KMS-11 (cell line): ENCODE results near the gene FOXO3.

ENCODE experiments used
- H2AFZ ChIP-seq: fragments of 200-600 bp; sonication (generic); 2 replicates; pipeline ENCODE4 v1.6.1; 2016; ENCODE audit warnings: antibody characterized with exemption, mixed run types, low read depth
- H3K27ac ChIP-seq: fragments of 200-600 bp; sonication (generic); 2 replicates; pipeline ENCODE4 v1.6.1; 2016; ENCODE audit warnings: mild to moderate bottlenecking, mixed run types
- H3K27me3 ChIP-seq: fragments of 200-600 bp; sonication (generic); 2 replicates; pipeline ENCODE4 v1.6.1; 2017; ENCODE audit warnings: mild to moderate bottlenecking, low read depth, mixed run types, moderate library complexity; ENCODE audit not compliant: insufficient read depth
- H3K36me3 ChIP-seq: fragments of 200-600 bp; sonication (generic); 2 replicates; pipeline ENCODE4 v1.6.1; 2017; ENCODE audit warnings: mild to moderate bottlenecking, mixed run types; ENCODE audit not compliant: insufficient read depth
- H3K4me1 ChIP-seq: fragments of 200-600 bp; sonication (generic); 2 replicates; pipeline ENCODE4 v1.6.1; 2016; ENCODE audit warnings: mild to moderate bottlenecking, low read depth, mixed run types; ENCODE audit not compliant: poor library complexity, severe bottlenecking
- H3K4me2 ChIP-seq: fragments of 200-600 bp; sonication (generic); 2 replicates; pipeline ENCODE4 v1.7.0; 2016; ENCODE audit warnings: mild to moderate bottlenecking, mixed run types
- H3K4me3 ChIP-seq: fragments of 200-600 bp; sonication (generic); IDR thresholded peaks from 2 replicates; pipeline ENCODE4 v1.6.1; 2017; ENCODE audit warnings: low read depth, low read length, mixed read lengths; ENCODE audit not compliant: insufficient read depth
- H3K79me2 ChIP-seq: fragments of 200-600 bp; sonication (generic); 2 replicates; pipeline ENCODE4 v1.6.1; 2016; ENCODE audit warnings: low read depth, mixed run types; ENCODE audit not compliant: insufficient read depth
- H3K9ac ChIP-seq: fragments of 200-600 bp; sonication (generic); 2 replicates; pipeline ENCODE4 v1.6.1; 2016; ENCODE audit warnings: mild to moderate bottlenecking, mixed run types
- H4K20me1 ChIP-seq: fragments of 200-600 bp; sonication (generic); 2 replicates; pipeline ENCODE4 v1.6.1; 2016; ENCODE audit warnings: mild to moderate bottlenecking, mixed run types; ENCODE audit not compliant: insufficient read depth
- TF ChIP-seq, protein P1 (sequence below): fragments of 200-600 bp; sonication (generic); conservative IDR thresholded peaks from 2 replicates; pipeline ENCODE4 v1.6.1; 2017; ENCODE audit warnings: low read depth, mild to moderate bottlenecking, antibody characterized with exemption, low read length, moderate library complexity, mixed read lengths

Gene FOXO3

GRCh38 chr6:108714766-108715414, 154.2 kb downstream of the FOXO3 start:
- no peaks in the 10 kb centered on the region for H3K79me2 ChIP-seq
- H3K36me3 ChIP-seq, result no peaks in the 10 kb centered on the region
- no peaks in the 10 kb centered on the region for H3K27me3 ChIP-seq
- no peak overlapping the region for H3K4me3 ChIP-seq
- H3K4me2 ChIP-seq, result no peak overlapping the region
- TF ChIP-seq, protein P1, sequence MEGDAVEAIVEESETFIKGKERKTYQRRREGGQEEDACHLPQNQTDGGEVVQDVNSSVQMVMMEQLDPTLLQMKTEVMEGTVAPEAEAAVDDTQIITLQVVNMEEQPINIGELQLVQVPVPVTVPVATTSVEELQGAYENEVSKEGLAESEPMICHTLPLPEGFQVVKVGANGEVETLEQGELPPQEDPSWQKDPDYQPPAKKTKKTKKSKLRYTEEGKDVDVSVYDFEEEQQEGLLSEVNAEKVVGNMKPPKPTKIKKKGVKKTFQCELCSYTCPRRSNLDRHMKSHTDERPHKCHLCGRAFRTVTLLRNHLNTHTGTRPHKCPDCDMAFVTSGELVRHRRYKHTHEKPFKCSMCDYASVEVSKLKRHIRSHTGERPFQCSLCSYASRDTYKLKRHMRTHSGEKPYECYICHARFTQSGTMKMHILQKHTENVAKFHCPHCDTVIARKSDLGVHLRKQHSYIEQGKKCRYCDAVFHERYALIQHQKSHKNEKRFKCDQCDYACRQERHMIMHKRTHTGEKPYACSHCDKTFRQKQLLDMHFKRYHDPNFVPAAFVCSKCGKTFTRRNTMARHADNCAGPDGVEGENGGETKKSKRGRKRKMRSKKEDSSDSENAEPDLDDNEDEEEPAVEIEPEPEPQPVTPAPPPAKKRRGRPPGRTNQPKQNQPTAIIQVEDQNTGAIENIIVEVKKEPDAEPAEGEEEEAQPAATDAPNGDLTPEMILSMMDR, result no peak
- H4K20me1 ChIP-seq, result no peaks in the 10 kb centered on the region
- H2AFZ ChIP-seq, result no peak overlapping the region
- no peak overlapping the region for H3K27ac ChIP-seq
- H3K9ac ChIP-seq, result no peak overlapping the region
- H3K4me1 ChIP-seq, result no peaks in the 10 kb centered on the region

GRCh38 chr6:108715832-108716231, 155.1 kb downstream of the FOXO3 start:
- Histone ChIP-seq H3K27ac (no peak overlapping the region), H3K4me2 (no peak overlapping the region), H4K20me1 (no peaks in the 10 kb centered on the region), H3K27me3 (no peaks in the 10 kb centered on the region), H3K36me3 (no peaks in the 10 kb centered on the region), H2AFZ (no peak overlapping the region), H3K9ac (no peak overlapping the region), H3K79me2 (no peaks in the 10 kb centered on the region), H3K4me1 (no peaks in the 10 kb centered on the region), H3K4me3 (no peak overlapping the region)
- TF ChIP-seq, protein P1, result no peak

- no peak overlapping the region for H3K27ac ChIP-seq
- H3K9ac ChIP-seq, result no peak overlapping the region
- no peaks in the 10 kb centered on the region for H3K36me3 ChIP-seq
- H3K79me2 ChIP-seq, result no peaks in the 10 kb centered on the region
- H3K27me3 ChIP-seq, result no peaks in the 10 kb centered on the region
- no peaks in the 10 kb centered on the region for H4K20me1 ChIP-seq
- H3K4me2 ChIP-seq, result no peak overlapping the region
- no peaks in the 10 kb centered on the region for H3K4me1 ChIP-seq
- H3K4me3 ChIP-seq, result no peak overlapping the region
- TF ChIP-seq, protein P1, result no peak
- H2AFZ ChIP-seq, result no peak overlapping the region
Measured at GRCh38 chr6:108716801-108717791, 156.4 kb downstream of the FOXO3 start.

DNA sequence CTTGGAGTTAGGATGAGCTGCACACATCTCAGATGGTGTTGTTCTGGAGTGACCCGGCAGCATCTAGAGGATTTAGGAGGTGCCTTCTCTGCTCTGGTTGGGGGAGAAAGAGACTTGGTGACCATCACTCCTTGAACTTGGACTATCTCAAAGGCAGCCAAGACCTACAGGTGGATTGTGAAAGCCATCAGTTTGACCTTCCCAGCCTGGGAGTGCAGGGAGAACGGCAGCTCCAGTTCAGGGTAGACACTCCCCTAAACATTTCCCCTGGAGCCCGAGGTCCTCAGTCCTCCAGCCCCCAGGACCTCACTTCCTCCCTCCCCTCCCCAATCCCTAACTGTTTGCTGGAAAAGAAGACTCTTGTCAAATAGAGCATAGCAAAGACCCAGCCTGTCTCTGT, 158.8 kb downstream of the FOXO3 start:
- no peak overlapping the region for H3K27ac ChIP-seq
- no peak overlapping the region for H3K9ac ChIP-seq
- no peaks in the 10 kb centered on the region for H4K20me1 ChIP-seq
- H2AFZ ChIP-seq, result no peak overlapping the region
- no peaks in the 10 kb centered on the region for H3K36me3 ChIP-seq
- TF ChIP-seq, protein P1, result no peak
- no peak overlapping the region for H3K4me3 ChIP-seq
- no peaks in the 10 kb centered on the region for H3K27me3 ChIP-seq
- H3K4me2 ChIP-seq, result no peak overlapping the region
- H3K4me1 ChIP-seq, result no peaks in the 10 kb centered on the region
- no peaks in the 10 kb centered on the region for H3K79me2 ChIP-seq
